Measurements from ENCODE around the gene ZNF180.
"Not testable (repeated sequence)": the region's sequence is repeated elsewhere in the genome, so short reads cannot be mapped to it uniquely, and the experiment has no call there.

ZNF180 gene

DNA sequence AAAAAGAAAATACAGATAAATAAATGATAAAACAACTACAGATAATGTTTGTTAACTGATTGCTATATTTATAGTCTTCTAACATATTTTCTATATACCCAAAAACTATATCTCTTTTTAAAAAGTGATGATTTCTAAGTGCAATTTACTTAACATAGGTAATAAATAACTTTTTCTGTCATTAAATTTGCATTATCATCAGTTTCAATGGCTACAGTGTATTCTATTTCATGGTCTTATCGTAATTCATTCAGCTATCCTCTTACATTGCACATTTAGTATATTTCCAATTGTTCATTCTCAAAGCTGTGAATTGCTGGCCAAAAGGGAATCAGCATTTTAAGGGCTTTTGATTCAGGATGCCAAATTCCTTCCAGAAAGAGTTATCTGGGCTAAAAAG, 3.6 kb downstream of the ZNF180 start:
- no peak for DNase-seq

DNA sequence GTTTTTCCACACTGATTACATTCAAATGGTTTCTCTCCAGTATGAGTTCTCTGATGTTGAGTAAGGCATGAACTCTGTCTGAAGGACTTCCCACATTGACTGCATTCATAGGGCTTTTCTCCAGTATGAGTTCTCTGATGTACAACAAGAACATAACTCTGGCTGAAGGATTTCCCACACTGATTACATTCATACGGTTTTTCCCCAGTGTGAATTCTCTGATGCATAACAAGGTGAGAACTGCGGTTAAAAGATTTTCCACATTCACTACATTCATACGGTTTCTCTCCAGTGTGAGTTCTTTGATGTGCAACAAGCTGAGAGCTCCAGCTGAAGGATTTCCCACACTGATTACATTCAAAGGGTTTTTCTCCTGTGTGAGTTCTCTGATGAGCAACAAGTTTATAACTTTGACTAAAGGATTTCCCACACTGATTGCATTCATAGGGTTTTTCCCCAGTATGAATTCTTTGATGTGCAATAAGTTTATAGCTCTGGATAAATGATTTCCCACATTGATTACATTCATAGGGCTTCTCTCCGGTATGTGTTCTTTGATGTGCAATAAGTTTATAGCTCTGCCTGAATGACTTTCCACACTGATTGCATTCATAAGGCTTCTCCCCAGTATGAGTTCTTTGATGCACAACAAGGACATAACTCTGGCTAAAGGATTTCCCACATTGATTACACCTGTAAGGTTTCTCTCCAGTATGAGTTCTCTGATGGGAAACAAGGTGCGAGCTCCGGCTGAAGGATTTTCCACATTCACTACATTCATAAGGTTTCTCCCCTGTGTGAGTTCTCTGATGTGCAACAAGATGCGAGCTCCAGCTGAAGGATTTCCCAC, 23.5 kb downstream of the ZNF180 start:
- DNase-seq = peak; percentile 24 to 51 (median 34)

- DNase-seq = not testable (repeated sequence)
Measured at GRCh38 chr19:44468730-44469129, 31.6 kb downstream of the ZNF180 start.

DNA sequence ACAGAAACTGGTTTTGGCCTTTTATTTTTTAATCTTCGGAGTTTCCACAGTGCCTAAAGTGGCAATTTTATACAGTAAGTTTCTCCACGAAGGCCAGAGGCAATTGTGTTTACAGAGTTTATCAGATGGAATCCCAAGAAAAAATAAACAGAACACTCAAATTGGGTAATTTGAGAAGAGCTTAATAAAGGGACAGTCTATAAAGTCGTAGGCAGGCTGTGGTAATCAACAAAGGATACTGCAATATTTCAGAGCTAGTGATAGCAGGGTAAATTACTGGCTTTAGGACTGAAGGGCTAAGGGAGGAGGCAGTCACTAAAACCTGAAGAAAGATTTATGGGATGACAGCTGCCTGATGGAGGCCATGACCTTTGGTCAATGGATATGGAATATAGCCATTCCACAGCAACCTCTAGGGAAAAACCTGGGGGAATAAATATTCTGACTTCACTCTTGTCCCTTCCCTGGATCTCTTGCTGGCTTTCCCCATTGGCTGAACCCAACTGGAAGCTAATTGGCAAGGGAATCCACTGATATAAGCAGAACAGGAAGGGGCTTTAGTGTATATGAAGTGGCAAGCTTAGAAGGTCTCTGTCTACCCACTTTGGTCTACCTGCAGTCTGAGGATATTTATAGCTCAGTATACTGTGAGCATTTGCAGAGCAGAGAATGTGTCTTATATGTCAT, 37.6 kb downstream of the ZNF180 start:
- DNase-seq = not testable (repeated sequence)

- DNase-seq = not testable (repeated sequence)
Measured at GRCh38 chr19:44456016-44456415, 44.3 kb downstream of the ZNF180 start.

GRCh38 chr19:44455100-44455499, 45.2 kb downstream of the ZNF180 start:
- DNase-seq = no peak

- no peak for DNase-seq
Measured at GRCh38 chr19:44452367-44452766, 48.0 kb downstream of the ZNF180 start.

DNA sequence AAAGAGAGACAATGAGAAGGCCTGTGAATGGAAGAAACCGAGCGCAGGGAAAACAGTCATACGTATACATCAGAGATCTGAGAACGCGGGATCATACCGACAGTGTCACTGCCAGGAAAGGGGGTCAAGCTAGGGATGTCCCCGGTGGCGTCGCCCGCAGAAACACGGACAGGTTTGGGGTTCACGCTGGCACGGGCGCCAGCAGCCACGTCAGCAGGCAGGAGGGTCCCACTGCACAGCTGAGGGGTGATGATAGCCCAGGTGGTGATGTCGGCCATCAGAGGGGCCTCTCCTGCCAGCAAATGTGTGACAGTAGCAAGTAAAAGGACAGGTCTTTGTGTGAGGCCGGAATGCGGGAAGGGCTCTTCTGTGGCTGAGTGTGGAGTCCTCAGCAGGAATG, 48.6 kb downstream of the ZNF180 start:
- no peak for DNase-seq

DNA sequence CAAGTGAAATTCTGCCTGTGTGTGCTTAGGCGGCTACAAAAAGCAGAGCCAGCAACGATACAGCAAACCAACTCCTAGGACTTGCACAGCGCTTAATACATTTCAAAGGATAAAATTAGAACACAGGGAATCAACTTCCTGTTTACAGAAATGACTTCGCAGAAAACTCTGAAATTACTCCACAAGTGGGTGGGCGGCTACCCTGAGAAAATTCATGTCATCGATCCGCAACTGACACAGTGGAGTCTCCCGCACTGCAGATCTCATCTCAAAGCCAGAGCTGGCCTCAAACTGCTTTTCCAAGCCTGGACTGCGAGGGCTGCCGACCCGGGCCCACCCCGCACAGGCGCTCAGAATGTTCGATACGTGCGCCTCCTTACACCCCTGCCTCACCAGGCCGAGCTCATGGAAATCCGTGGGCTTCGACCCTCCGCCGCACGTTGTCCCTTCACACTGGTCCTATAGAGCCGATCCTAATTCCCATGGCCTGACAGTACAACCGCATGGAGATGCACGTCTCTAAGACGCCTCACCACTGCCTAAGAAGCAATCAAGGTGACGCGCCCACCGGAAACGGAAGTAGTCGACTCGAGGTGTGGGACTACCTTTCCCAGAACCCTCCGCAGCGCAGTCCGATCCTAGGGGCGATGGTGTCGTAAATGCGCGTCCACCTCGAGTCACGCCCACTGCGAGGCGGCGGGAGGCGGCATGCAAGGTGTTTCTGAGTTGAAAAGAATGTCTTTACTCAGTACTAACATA, 52.2 kb downstream of the ZNF180 start, which contains the start of gene ZNF229:
ZNF229 (minus strand) TSS at position 557 of the 759 bp plus-strand sequence. CDS start 5,625 bp downstream, outside the sequence.
- peak; percentile 70 to 85 (median 82) for DNase-seq

- DNase-seq = no peak
Measured at GRCh38 chr19:44438441-44438840, 61.9 kb downstream of the ZNF180 start.

DNA sequence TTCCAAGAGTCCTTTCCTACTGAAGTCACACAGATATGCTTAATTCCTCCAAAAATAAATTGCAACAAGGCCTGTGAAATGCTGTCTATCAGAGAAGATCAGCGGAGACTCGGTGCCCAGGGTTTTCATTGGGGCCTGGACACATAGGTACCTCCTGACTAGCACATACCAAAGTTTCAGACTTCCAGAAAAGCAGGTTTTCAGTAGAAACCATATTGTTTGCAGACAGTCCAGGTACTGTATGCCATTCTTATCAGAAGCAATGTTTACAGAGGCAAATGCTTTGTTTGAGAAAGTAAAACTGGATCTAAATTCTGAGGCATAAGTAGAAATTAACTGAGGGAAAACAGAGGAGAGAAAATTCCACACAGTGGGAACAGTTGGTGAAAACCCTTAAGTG, 64.9 kb downstream of the ZNF180 start:
- no peak for DNase-seq

DNA sequence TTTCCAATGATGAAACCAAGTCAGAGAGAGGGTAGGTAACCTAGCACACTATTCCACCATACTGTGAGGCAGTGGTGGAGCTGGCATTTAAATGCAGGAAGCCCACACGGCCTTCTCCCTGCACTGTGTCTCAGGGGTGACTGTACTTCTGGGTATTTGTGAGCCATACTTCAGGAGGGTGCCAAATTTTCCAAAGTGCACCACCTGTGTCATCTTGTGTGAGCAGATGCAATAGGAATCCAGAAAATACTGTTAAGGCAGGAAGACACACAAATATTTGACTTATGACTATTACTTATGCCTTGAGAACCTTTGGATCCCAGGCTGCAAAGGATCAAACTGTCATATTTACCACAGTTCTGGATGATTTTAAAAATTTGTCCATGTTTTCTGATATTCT, 69.4 kb downstream of the ZNF180 start:
- no peak for DNase-seq
